NCI-H2171 (cell line): Measurements from ENCODE around the gene C16orf90.
"Not testable (repeated sequence)": the region's sequence is repeated elsewhere in the genome, so short reads cannot be mapped to it uniquely, and the experiment has no call there.

Experiments
- DNase-seq: peaks from one replicate; lab custom pipeline; 2025; lab: John Stamatoyannopoulos, UW

C16orf90 gene

GRCh38 chr16:3495176-3495575 is at the start of gene C16orf90:
Gene C16orf90 (minus strand): TSS chr16:3495489. CDS start chr16:3495421, 68 bp downstream.
- no peak for DNase-seq

DNA sequence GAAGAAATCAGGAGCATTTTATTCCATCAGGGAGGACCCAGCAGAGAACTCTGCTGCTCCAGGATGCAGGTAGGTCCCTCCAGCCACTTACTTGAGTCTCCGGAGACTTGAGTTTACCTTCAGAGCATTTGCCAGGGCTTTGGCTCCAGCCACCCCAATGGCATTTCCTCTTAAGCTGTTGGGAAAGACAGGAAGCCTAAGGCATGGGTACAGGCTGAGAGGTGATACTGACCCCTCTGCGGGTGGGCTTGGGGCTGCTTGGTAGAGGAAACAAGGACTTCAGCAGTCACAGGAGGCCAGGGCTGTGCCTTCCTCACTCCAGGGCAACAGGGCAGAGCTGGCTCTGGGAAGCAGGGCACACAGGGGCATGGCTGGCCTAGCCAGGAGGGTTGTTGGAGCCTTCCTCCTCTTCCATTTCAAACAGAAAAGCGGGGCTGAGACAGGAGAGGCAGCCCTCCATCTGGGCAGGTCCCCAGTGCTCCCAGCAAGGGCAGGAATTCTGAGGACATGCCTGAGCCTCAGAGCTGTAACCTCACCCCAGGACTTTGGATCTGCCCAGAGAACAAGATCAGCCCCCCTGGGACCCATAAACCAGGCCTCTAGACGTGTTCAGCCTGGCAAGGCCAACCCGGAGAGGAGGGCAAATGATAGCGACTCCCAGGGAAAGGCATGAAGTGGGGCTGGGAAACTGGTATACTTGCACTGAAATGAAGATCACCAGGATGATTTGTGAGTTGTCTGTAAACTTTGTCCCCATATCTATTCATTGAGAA is 47.5 kb upstream of the C16orf90 start:
- DNase-seq = no peak

DNA sequence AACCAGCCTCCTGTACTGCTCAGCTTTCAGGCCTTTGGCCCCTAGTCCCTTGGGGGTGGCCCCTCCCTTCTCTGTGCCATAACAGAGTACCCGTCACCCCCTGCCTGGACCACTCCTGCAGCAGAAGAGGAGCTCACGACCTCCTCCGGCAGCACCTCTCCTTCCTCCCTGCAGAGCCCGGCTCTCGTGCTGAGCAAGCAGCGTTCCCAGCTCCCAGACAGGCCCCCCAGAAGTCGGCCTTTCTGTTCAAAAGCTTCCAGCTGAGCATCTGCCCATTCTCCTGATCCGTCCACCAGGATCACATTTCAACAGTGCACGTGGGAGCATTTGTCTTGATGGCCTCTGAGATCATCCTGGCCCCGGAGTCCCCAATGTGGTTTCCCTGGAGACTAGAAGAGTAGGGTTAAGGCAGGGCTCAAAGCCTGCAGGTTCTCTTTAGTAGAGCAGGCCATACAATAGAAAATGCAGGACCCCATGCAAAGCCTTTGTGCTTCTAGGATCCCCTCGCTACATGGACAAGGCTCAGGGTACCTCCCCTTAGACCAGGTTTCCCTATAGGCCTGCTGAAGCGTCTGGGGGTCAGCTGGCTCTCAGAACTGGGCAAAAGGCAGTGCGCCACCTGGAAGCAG is 46.4 kb upstream of the C16orf90 start:
- DNase-seq = no peak

GRCh38 chr16:3538222-3538621 is 42.9 kb upstream of the C16orf90 start:
- DNase-seq = no peak

- DNase-seq = no peak
Measured at GRCh38 chr16:3536851-3537250, 41.6 kb upstream of the C16orf90 start.

DNA sequence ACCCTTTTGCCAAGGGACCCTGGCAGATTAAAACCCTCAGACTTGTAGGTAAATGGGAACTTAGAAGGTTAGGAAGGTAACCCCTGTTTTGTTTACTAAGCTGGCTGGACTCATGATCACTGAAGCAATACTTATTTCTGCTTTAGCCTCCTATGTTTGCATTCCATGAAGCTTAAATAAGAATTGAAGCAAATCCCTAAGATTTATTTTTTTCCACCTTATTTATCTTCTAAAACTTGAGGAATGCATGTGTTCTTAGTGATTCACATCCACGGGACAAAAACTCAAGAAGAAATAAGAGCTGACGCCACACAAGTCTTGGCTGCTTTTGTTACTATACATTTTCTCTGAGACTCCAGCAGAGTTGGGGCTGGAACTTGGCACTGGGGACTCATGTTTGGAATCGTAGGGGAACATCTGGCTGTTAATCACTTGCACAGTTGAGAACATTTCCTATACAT is 41.0 kb upstream of the C16orf90 start:
- DNase-seq = no peak

- DNase-seq = no peak
Measured at GRCh38 chr16:3534126-3534525, 38.8 kb upstream of the C16orf90 start.

DNA sequence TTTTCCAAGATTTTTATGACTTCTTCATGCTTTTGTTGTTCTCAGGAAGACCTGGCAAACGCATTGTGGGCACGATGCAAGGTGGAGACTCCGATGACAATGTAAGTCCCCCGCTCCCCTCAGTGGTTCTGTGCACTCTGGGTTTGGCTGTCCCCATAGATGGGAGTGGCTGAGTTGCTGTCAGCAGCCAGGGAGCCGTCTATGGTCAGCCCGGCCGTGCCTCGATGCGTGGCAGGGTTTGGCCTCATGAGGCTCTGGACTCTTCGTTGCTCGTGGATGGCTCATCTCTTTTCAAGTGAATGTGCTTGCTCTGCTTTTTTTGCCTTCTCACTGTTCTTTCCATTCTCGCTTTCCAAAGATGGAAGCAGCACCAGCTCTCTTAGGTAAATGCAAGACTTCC is 37.5 kb upstream of the C16orf90 start:
- no peak for DNase-seq

GRCh38 chr16:3530371-3530914 is 35.2 kb upstream of the C16orf90 start:
- DNase-seq = no peak

GRCh38 chr16:3529175-3529574 is 33.9 kb upstream of the C16orf90 start:
- no peak for DNase-seq

- no peak for DNase-seq
Measured at GRCh38 chr16:3528406-3528805, 33.1 kb upstream of the C16orf90 start.

GRCh38 chr16:3527216-3527829 is 32.0 kb upstream of the C16orf90 start:
- DNase-seq = not testable (repeated sequence)

DNA sequence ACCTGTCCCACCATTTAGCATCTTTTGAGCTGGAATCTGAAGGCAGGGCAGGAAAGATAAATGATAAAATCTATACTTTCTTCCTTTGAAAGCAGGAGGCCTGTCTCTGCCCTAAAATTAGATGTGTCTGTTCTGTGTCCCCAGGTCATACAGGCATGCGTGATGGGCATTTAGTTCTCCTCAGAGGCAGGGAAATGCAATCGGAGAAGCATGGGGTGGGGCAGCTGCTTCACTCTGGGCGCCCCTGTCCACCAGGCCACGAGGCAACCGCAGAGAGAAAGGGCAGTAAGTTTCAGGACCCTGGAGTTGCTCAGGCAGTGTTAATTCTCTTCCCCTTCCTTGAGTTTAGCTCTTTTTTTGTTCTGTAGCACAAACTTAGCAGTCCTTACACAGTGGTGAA is 30.7 kb upstream of the C16orf90 start:
- no peak for DNase-seq

DNA sequence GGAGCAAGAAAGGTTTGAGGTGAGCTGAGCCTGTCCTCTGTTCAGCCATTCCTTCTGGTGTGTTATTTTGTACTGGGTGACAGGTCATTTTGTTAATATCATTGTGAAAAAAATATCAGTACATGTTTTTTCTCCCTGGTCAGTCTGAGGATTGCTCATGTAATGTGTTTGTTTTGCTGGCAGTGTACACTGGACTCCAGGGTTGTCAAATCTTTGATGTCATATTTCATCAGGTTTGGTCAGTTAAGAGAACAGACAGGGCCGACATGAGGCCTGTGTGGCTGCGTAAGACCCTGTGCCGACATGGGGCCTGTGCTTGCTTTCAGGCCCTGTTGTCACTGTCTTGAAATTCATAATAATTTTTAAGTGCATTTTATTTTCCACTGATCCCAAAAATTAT is 28.0 kb upstream of the C16orf90 start:
- no peak for DNase-seq

GRCh38 chr16:3520841-3521240 is 25.6 kb upstream of the C16orf90 start:
- DNase-seq = no peak

GRCh38 chr16:3520413-3520812 is 25.1 kb upstream of the C16orf90 start:
- no peak for DNase-seq

- DNase-seq = no peak
Measured at GRCh38 chr16:3519581-3519980, 24.3 kb upstream of the C16orf90 start.

GRCh38 chr16:3518986-3519348 is 23.7 kb upstream of the C16orf90 start:
- no peak for DNase-seq

GRCh38 chr16:3518292-3518985 is 23.1 kb upstream of the C16orf90 start:
- DNase-seq = no peak

- no peak for DNase-seq
Measured at GRCh38 chr16:3515897-3516296, 20.6 kb upstream of the C16orf90 start.

DNA sequence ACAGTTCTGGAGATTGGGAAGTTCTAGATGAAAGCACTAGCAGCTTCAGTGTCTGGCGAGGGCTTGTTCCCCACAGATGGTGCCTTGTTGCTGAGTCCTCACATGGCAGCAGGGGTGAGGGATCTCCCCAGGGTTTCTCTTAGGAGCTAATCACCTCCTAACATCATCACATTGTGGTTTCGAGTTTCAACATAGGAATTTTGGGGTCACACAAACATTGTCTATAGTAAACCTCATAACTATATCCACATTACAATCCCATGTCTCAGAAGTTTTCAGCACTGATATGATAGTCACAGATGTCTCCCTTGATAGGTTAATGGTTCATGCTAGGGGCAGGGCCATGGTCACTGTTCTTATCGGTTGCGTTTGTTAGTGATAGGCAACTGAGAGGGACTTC is 19.3 kb upstream of the C16orf90 start:
- no peak for DNase-seq

- DNase-seq = no peak
Measured at GRCh38 chr16:3513892-3514583, 18.7 kb upstream of the C16orf90 start.
